ENCODE measurements around the gene CEP41.

Gene CEP41

DNA sequence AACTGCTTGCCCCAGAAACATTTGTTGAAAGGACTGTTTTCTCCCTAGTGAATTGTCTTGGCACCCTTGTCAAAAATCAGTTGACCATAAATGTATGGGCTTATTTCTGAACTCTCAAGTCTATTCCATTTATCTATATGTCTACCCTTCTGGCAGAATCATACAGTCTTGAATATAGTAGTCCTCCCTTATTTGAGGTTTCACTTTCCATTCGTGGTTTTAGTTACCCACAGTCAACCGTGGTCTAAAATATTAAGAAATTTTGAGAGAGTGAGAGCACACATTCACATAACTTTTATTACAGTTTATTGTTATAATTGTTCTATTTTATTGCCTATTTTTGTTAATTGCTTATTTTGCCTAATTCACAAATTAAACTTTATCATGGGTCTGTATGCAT is 17.4 kb upstream of the CEP41 start:
- ATAC-seq, result no peak

DNA sequence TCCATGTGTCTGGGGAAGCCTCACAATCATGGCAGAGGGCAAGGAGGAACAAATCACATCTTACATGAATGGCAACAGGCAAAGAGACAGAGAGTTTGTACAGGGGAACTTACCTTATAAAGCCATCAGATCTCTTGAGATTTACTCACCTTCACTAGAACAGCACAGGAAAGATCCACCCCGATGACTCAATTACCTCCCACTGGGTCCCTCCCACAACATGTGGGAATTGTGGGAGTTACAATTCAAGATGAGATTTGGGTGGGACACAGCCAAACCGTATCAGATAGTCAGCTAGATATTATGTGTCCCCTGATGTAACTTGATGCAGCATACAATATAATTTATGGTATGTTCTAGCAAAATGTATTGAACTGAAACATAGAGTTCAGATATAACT is 14.1 kb upstream of the CEP41 start:
- ATAC-seq, result no peak
- TF ChIP-seq ZNF70 (CRISPR knock-in tag; IDR thresholded peaks at IDR 0.05) (no peak), ZFP3 (CRISPR knock-in tag; IDR thresholded peaks at IDR 0.05) (no peak), BACH2 (CRISPR knock-in tag; IDR thresholded peaks at IDR 0.05; ENCODE audit: borderline replicate concordance) (no peak), GLIS3 (CRISPR knock-in tag; IDR thresholded peaks at IDR 0.05) (no peak), RARB (CRISPR knock-in tag; IDR thresholded peaks at IDR 0.05) (no peak), SNAI2 (CRISPR knock-in tag; IDR thresholded peaks at IDR 0.05) (no peak), ZC3H10 (CRISPR knock-in tag; IDR thresholded peaks at IDR 0.05) (no peak), OSR1 (CRISPR knock-in tag; IDR thresholded peaks at IDR 0.05) (no peak), ISL1 (CRISPR knock-in tag; IDR thresholded peaks at IDR 0.05) (no peak)
- TF ChIP-seq, protein P1, sequence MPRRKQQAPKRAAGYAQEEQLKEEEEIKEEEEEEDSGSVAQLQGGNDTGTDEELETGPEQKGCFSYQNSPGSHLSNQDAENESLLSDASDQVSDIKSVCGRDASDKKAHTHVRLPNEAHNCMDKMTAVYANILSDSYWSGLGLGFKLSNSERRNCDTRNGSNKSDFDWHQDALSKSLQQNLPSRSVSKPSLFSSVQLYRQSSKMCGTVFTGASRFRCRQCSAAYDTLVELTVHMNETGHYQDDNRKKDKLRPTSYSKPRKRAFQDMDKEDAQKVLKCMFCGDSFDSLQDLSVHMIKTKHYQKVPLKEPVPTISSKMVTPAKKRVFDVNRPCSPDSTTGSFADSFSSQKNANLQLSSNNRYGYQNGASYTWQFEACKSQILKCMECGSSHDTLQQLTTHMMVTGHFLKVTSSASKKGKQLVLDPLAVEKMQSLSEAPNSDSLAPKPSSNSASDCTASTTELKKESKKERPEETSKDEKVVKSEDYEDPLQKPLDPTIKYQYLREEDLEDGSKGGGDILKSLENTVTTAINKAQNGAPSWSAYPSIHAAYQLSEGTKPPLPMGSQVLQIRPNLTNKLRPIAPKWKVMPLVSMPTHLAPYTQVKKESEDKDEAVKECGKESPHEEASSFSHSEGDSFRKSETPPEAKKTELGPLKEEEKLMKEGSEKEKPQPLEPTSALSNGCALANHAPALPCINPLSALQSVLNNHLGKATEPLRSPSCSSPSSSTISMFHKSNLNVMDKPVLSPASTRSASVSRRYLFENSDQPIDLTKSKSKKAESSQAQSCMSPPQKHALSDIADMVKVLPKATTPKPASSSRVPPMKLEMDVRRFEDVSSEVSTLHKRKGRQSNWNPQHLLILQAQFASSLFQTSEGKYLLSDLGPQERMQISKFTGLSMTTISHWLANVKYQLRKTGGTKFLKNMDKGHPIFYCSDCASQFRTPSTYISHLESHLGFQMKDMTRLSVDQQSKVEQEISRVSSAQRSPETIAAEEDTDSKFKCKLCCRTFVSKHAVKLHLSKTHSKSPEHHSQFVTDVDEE (CRISPR knock-in tag; IDR thresholded peaks at IDR 0.05), result no peak

More for the DNA sequence above, 17.4 kb upstream of the CEP41 start:
- TF ChIP-seq GLIS3 (CRISPR knock-in tag; IDR thresholded peaks at IDR 0.05) (no peak), OSR1 (CRISPR knock-in tag; IDR thresholded peaks at IDR 0.05) (no peak), RARB (CRISPR knock-in tag; IDR thresholded peaks at IDR 0.05) (no peak), ZFP3 (CRISPR knock-in tag; IDR thresholded peaks at IDR 0.05) (no peak), TCF4 (CRISPR knock-in tag; IDR thresholded peaks at IDR 0.05; ENCODE audit: borderline replicate concordance) (no peak), SNAI2 (CRISPR knock-in tag; IDR thresholded peaks at IDR 0.05) (no peak), ESRRG (CRISPR knock-in tag; IDR thresholded peaks at IDR 0.05) (no peak), CSDC2 (CRISPR knock-in tag; IDR thresholded peaks at IDR 0.05) (no peak), TOX (CRISPR knock-in tag; IDR thresholded peaks at IDR 0.05; ENCODE audit: borderline replicate concordance) (no peak), ZNF8 (CRISPR knock-in tag; IDR thresholded peaks at IDR 0.05) (no peak), BACH2 (CRISPR knock-in tag; IDR thresholded peaks at IDR 0.05; ENCODE audit: borderline replicate concordance) (no peak), ZNF565 (CRISPR knock-in tag; conservative IDR thresholded peaks at IDR 0.05; ENCODE audit: low read depth) (no peak), ZNF70 (CRISPR knock-in tag; IDR thresholded peaks at IDR 0.05) (no peak), ZC3H10 (CRISPR knock-in tag; IDR thresholded peaks at IDR 0.05) (no peak)
- TF ChIP-seq, protein P1 (CRISPR knock-in tag; IDR thresholded peaks at IDR 0.05), result no peak
- TF ChIP-seq, protein P2, sequence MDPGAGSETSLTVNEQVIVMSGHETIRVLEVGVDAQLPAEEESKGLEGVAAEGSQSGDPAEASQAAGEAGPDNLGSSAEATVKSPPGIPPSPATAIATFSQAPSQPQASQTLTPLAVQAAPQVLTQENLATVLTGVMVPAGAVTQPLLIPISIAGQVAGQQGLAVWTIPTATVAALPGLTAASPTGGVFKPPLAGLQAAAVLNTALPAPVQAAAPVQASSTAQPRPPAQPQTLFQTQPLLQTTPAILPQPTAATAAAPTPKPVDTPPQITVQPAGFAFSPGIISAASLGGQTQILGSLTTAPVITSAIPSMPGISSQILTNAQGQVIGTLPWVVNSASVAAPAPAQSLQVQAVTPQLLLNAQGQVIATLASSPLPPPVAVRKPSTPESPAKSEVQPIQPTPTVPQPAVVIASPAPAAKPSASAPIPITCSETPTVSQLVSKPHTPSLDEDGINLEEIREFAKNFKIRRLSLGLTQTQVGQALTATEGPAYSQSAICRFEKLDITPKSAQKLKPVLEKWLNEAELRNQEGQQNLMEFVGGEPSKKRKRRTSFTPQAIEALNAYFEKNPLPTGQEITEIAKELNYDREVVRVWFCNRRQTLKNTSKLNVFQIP (CRISPR knock-in tag; IDR thresholded peaks at IDR 0.05; ENCODE audit: borderline replicate concordance, low read depth), result no peak
- TF ChIP-seq, protein P3, sequence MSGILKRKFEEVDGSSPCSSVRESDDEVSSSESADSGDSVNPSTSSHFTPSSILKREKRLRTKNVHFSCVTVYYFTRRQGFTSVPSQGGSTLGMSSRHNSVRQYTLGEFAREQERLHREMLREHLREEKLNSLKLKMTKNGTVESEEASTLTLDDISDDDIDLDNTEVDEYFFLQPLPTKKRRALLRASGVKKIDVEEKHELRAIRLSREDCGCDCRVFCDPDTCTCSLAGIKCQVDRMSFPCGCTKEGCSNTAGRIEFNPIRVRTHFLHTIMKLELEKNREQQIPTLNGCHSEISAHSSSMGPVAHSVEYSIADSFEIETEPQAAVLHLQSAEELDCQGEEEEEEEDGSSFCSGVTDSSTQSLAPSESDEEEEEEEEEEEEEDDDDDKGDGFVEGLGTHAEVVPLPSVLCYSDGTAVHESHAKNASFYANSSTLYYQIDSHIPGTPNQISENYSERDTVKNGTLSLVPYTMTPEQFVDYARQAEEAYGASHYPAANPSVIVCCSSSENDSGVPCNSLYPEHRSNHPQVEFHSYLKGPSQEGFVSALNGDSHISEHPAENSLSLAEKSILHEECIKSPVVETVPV (CRISPR knock-in tag; IDR thresholded peaks at IDR 0.05), result no peak
- TF ChIP-seq, protein P4, sequence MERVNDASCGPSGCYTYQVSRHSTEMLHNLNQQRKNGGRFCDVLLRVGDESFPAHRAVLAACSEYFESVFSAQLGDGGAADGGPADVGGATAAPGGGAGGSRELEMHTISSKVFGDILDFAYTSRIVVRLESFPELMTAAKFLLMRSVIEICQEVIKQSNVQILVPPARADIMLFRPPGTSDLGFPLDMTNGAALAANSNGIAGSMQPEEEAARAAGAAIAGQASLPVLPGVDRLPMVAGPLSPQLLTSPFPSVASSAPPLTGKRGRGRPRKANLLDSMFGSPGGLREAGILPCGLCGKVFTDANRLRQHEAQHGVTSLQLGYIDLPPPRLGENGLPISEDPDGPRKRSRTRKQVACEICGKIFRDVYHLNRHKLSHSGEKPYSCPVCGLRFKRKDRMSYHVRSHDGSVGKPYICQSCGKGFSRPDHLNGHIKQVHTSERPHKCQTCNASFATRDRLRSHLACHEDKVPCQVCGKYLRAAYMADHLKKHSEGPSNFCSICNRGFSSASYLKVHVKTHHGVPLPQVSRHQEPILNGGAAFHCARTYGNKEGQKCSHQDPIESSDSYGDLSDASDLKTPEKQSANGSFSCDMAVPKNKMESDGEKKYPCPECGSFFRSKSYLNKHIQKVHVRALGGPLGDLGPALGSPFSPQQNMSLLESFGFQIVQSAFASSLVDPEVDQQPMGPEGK (CRISPR knock-in tag; IDR thresholded peaks at IDR 0.05; ENCODE audit: borderline replicate concordance), result no peak
- TF ChIP-seq, protein P5, sequence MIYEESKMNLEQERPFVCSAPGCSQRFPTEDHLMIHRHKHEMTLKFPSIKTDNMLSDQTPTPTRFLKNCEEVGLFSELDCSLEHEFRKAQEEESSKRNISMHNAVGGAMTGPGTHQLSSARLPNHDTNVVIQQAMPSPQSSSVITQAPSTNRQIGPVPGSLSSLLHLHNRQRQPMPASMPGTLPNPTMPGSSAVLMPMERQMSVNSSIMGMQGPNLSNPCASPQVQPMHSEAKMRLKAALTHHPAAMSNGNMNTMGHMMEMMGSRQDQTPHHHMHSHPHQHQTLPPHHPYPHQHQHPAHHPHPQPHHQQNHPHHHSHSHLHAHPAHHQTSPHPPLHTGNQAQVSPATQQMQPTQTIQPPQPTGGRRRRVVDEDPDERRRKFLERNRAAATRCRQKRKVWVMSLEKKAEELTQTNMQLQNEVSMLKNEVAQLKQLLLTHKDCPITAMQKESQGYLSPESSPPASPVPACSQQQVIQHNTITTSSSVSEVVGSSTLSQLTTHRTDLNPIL (CRISPR knock-in tag; IDR thresholded peaks at IDR 0.05; ENCODE audit: low read depth), result no peak

Measured in SK-N-SH treated with all-trans-retinoic acid at 6 μM for 48 hours (cell line).